HG02678 (cell line): ENCODE results near the gene COG1.

Experiments
- ATAC-seq: cut with Tn5 transposase; IDR thresholded peaks from one replicate; pipeline ENCODE4 v1.9.1; 2021; ENCODE audit warnings: mild to moderate bottlenecking, moderate library complexity; ENCODE audit not compliant: unreplicated experiment

The COG1 gene

GRCh38 chr17:73170324-73170723 is 22.5 kb upstream of the COG1 start:
- ATAC-seq = no peak

GRCh38 chr17:73172252-73172651 is 20.6 kb upstream of the COG1 start:
- ATAC-seq = no peak

- ATAC-seq = no peak
Observed at GRCh38 chr17:73174126-73174525, 18.7 kb upstream of the COG1 start.

GRCh38 chr17:73175962-73176565 is 16.8 kb upstream of the COG1 start:
- ATAC-seq = no peak

GRCh38 chr17:73179387-73179786 is 13.5 kb upstream of the COG1 start:
- ATAC-seq = no peak

GRCh38 chr17:73179878-73180277 is 13.0 kb upstream of the COG1 start:
- ATAC-seq = no peak

GRCh38 chr17:73182616-73183310 is 10.1 kb upstream of the COG1 start:
- ATAC-seq = no peak

- ATAC-seq = no peak
Observed at GRCh38 chr17:73184136-73184993, 8.5 kb upstream of the COG1 start.

- no peak for ATAC-seq
Observed at GRCh38 chr17:73186283-73187050, 6.4 kb upstream of the COG1 start.

- ATAC-seq = no peak
Observed at GRCh38 chr17:73187203-73187769, 5.6 kb upstream of the COG1 start.

- ATAC-seq = no peak
Observed at GRCh38 chr17:73188011-73188410, 4.8 kb upstream of the COG1 start.

- ATAC-seq = no peak
Observed at GRCh38 chr17:73189417-73190099, 3.3 kb upstream of the COG1 start.

- ATAC-seq = peak; percentile 27
Observed at GRCh38 chr17:73191443-73192205, 1.2 kb upstream of the COG1 start.

- peak; percentile 54 for ATAC-seq
Observed at GRCh38 chr17:73192206-73192893, 505 bp upstream of the COG1 start.

GRCh38 chr17:73194514-73195222 is 1.8 kb downstream of the COG1 start:
- no peak for ATAC-seq

GRCh38 chr17:73196500-73196899 is 3.6 kb downstream of the COG1 start:
- no peak for ATAC-seq

- no peak for ATAC-seq
Observed at GRCh38 chr17:73197161-73197560, 4.3 kb downstream of the COG1 start.

- ATAC-seq = no peak
Observed at GRCh38 chr17:73198201-73198929, 5.5 kb downstream of the COG1 start.
